K562 (cell line): ENCODE data around the gene OR4D9. TPM values are rescaled to one million over a fixed set of nuclear protein-coding genes. Genes with fewer than 3 reads are reported as not detected.
A peak's percentile ranks its signal among the peaks of the same experiment; 100 is the strongest.

ENCODE experiments used
- BCLAF1 ChIP-seq, 2 experiments: fragments of 450-650 bp in 1 of 2; IDR thresholded peaks; 2 replicates each; pipeline ENCODE4 v1.6.1; 2011 to 2017; ENCODE audit warnings: low read depth in 2 of 2, antibody characterized with exemption in 1 of 2, borderline replicate concordance in 1 of 2, low read length in 1 of 2, mild to moderate bottlenecking in 1 of 2, mixed read lengths in 1 of 2; ENCODE audit not compliant: control insufficient read depth in 1 of 2
- CEBPG ChIP-seq, 3 experiments: fragments of 200-800 bp in 1 of 3; sonication (Bioruptor generic) in 1 of 3; sonication (generic) in 1 of 3; formaldehyde crosslinking in 1 of 3; IDR thresholded peaks in 2 of 3; conservative IDR thresholded peaks in 1 of 3; 2 replicates each; pipeline versions ENCODE4 v1.6.1 to v1.8.0; 2016 to 2022; ENCODE audit warnings: missing compliant biosample characterization in 2 of 3, missing genetic modification characterization in 2 of 3, mild to moderate bottlenecking in 1 of 3, missing genetic modification reagents in 1 of 3
- E2F1 ChIP-seq: sonication (generic); formaldehyde crosslinking; IDR thresholded peaks from 2 replicates; pipeline ENCODE4 v1.8.1; 2023; ENCODE audit warnings: mild to moderate bottlenecking, missing genetic modification reagents, moderate library complexity
- E2F6 ChIP-seq, 2 experiments: IDR thresholded peaks; 2 replicates each; pipeline ENCODE4 v1.6.1; 2011; ENCODE audit warnings: borderline replicate concordance in 1 of 2, control low read depth in 1 of 2, low read depth in 1 of 2, low read length in 1 of 2, mild to moderate bottlenecking in 1 of 2, mixed read lengths in 1 of 2, moderate library complexity in 1 of 2; ENCODE audit not compliant: insufficient read depth in 1 of 2, insufficient read length in 1 of 2, poor library complexity in 1 of 2, severe bottlenecking in 1 of 2; ENCODE audit errors: extremely low read depth in 1 of 2
- NCOA2 ChIP-seq, 2 experiments: fragments of 450-650 bp; IDR thresholded peaks; 2 replicates each; pipeline ENCODE4 v1.6.1; 2018; ENCODE audit warnings: mild to moderate bottlenecking in 2 of 2, moderate library complexity in 1 of 2; ENCODE audit not compliant: partially characterized antibody in 2 of 2
- RAD51 ChIP-seq: fragments of 450-650 bp; IDR thresholded peaks from 2 replicates; pipeline ENCODE4 v1.7.1; 2016; ENCODE audit warnings: low read depth, mild to moderate bottlenecking, borderline replicate concordance
- TAF1 ChIP-seq: IDR thresholded peaks from 2 replicates; pipeline ENCODE4 v1.6.1; 2011; ENCODE audit warnings: mild to moderate bottlenecking, low read length, moderate library complexity; ENCODE audit not compliant: insufficient read depth, control insufficient read depth, severe bottlenecking; ENCODE audit errors: extremely low read depth
- TFAP4 ChIP-seq: sonication (generic); formaldehyde crosslinking; IDR thresholded peaks from 2 replicates; pipeline ENCODE4 v1.8.0; 2022; ENCODE audit warnings: missing genetic modification reagents, mild to moderate bottlenecking, moderate library complexity, borderline replicate concordance
- TRIM24 ChIP-seq, 2 experiments: fragments of 450-650 bp; IDR thresholded peaks; 2 replicates each; pipeline ENCODE4 v1.6.1; 2016
- ZNF766 ChIP-seq: fragments of 200-800 bp; sonication (Bioruptor generic); conservative IDR thresholded peaks from 2 replicates; pipeline ENCODE4 v1.6.1; 2016; ENCODE audit warnings: missing genetic modification characterization, missing compliant biosample characterization
- polyA plus RNA-seq, 8 experiments: library from polyadenylated mRNA; depleted of rRNA in 4 of 8; stranded (reverse) in 5 of 8; unstranded in 3 of 8; fragments of >200 nt; fragmentation: Nextera tagmentation in 2 of 8; fragmentation: Illumina TruSeq in 1 of 8; extraction: Ambion mirVana in 2 of 8; extraction: Trizol in 1 of 8; gene quantifications; 2 replicates each; pipeline versions ENCODE4 v1.2.1 to v1.2.3, GENCODE V29; 2011 to 2014; ENCODE audit warnings: inconsistent platforms in 1 of 8, missing spikeins in 1 of 8
- total RNA-seq, 7 experiments: library from RNA; depleted of rRNA in 6 of 7; stranded (reverse); fragments of >200 nt in 6 of 7; fragmentation: Illumina TruSeq in 2 of 7; extraction: Trizol in 2 of 7; gene quantifications; 2 replicates each; pipeline versions ENCODE4 v1.2.1 to v1.2.3, GENCODE V29; 2011 to 2021; ENCODE audit warnings: low replicate concordance in 1 of 7

The OR4D9 gene
- total and polyA plus RNA-seq, 9 of the 15 experiments (the other 6 are each of a cell fraction or from before 2014, with no cell fraction given), result not detected

- TF ChIP-seq E2F6 (IDR thresholded peaks at IDR 0.05; ENCODE audit: borderline replicate concordance in 1 of 2, extremely low read depth in 1 of 2, insufficient read depth in 1 of 2, insufficient read length in 1 of 2, low read depth in 1 of 2, low read length in 1 of 2, poor library complexity in 1 of 2, severe bottlenecking in 1 of 2) (peak; percentile 93 to 97), BCLAF1 (IDR thresholded peaks at IDR 0.05; ENCODE audit: borderline replicate concordance in 1 of 2, control insufficient read depth in 1 of 2, low read depth in 2 of 2, low read length in 1 of 2) (peak in 1 of 2 experiments; percentile 92; a peak in 2 of 4 replicates), TAF1 (peak; percentile 61), RAD51 (0 out of 2 replicates have a peak, but pooled peaks have one; percentile 10), TFAP4 (CRISPR knock-in tag) (peak; percentile 85), NCOA2 (IDR thresholded peaks at IDR 0.05; ENCODE audit: partially characterized antibody in 2 of 2) (peak in 1 of 2 experiments; percentile 84), CEBPG (CRISPR knock-in tag; IDR thresholded peaks at IDR 0.05) (peak; percentile 72; the same call in 1 of the 2 replicates), CEBPG (tag; conservative IDR thresholded peaks at IDR 0.05 in 1 of 2, IDR thresholded peaks at IDR 0.05 in 1 of 2) (no peak), E2F1 (CRISPR knock-in tag) (peak; percentile 89), TRIM24 (IDR thresholded peaks at IDR 0.05) (peak in 1 of 2 experiments; percentile 45; a peak in 2 of 4 replicates), ZNF766 (peak; percentile 76)
These were observed 39.1 kb downstream of the OR4D9 start (continued) for GRCh38 chr11:59550368-59550841.
